Astrocyte (in vitro differentiated cells and primary cell): ENCODE data around the gene CRADD.

Experiments
- CTCF ChIP-seq: IDR thresholded peaks from 2 replicates; pipeline ENCODE4 v1.5.1; 2011; ENCODE audit warnings: low read depth, mild to moderate bottlenecking, inconsistent platforms, low read length, moderate library complexity; ENCODE audit not compliant: insufficient read depth
- EZH2 ChIP-seq: IDR thresholded peaks from 2 replicates; pipeline ENCODE4 v1.6.1; 2012; ENCODE audit warnings: mild to moderate bottlenecking, low read length, inconsistent platforms; ENCODE audit not compliant: insufficient read depth

- no peak for TF ChIP-seq CTCF
- TF ChIP-seq EZH2 = no peak
Measured at GRCh38 chr12:93824514-93825500, 147.6 kb downstream of the CRADD start.
